ENCODE data around the gene SST. TPM values are rescaled to one million over a fixed set of nuclear protein-coding genes. Genes with fewer than 3 reads are reported as not detected.
"Not testable (repeated sequence)": the region's sequence is repeated elsewhere in the genome, so short reads cannot be mapped to it uniquely, and the experiment has no call there.

SST gene
- total and polyA plus RNA-seq, 8 donors = 91.5 to 13,953 (median 211) TPM

GRCh38 chr3:187646906-187647660 is 23.1 kb downstream of the SST start:
- intact Hi-C loops (cut with DNase I) = no loop called here
- Histone ChIP-seq H3K36me3 (no peaks in the 10 kb centered on the region), H3K4me3 (no peak overlapping the region), H3K27me3 (no peaks in the 10 kb centered on the region), H3K4me1 (no peaks in the 10 kb centered on the region), H3K27ac (no peak overlapping the region), H3K9me3 (no peaks in the 10 kb centered on the region)
- no peak for DNase-seq
- WGBS, 2 donors = 62 to 82% methylated on average over 5 of the region's 5 CpGs
- no peak for FAIRE-seq
- TF ChIP-seq CTCF (IDR thresholded peaks at IDR 0.05) = no peak
- no peak for ATAC-seq

DNA sequence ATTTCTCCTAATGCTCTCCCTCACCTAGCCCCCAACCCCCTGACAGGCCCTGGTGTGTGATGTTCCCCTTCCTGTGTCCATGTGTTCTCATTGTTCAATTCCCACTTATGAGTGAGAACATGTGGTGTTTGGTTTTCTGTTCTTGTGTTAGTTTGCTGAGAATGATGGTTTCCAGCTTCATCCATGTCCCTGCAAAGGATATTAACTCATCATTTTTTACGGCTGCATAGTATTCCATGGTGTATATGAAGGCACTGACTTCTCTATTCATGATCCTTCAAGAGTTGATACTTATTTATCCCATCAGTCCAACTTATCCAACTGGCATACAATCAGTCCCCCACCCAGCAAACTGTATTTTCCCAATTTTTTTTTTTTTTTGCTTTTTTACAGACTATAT is 24.8 kb downstream of the SST start:
- H3K4me3 ChIP-seq; H3K4me1 ChIP-seq; H3K36me3 ChIP-seq; DNase-seq; intact Hi-C loops (cut with DNase I); H3K9me3 ChIP-seq; ATAC-seq; FAIRE-seq; H3K27ac ChIP-seq; H3K27me3 ChIP-seq: not testable (repeated sequence)
- WGBS, 2 donors = 75 to 90% methylated on average over 1 of the region's 1 CpG

DNA sequence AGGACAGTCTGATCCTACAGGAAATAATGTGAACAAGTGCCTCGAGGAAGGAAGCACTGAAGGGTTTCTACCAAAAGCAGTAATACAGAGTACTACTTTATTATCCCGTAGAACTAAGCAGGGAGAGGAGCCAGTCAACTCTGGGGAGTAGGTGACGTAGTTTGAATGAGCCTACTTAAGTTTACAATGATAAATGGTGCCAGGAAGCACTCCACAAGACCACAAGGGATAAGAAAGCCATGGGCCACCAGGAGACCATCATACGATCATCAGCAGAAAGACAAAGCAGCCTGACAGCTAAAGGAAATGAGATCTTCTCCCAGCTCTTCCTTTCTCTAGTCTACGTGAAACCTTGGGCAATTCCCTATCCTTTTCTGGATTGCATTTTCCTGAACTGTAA is 27.3 kb downstream of the SST start:
- DNase-seq = no peak
- Histone ChIP-seq H3K4me3 (no peak overlapping the region), H3K27me3 (no peaks in the 10 kb centered on the region), H3K36me3 (no peaks in the 10 kb centered on the region), H3K27ac (no peak overlapping the region), H3K4me1 (no peaks in the 10 kb centered on the region), H3K9me3 (no peaks in the 10 kb centered on the region)
- FAIRE-seq = no peak
- no peak for TF ChIP-seq CTCF (IDR thresholded peaks at IDR 0.05)
- no peak for ATAC-seq
- 71 to 74% methylated on average over 5 of the region's 5 CpGs for WGBS, 2 donors
- intact Hi-C loops (cut with DNase I) = no loop called here

DNA sequence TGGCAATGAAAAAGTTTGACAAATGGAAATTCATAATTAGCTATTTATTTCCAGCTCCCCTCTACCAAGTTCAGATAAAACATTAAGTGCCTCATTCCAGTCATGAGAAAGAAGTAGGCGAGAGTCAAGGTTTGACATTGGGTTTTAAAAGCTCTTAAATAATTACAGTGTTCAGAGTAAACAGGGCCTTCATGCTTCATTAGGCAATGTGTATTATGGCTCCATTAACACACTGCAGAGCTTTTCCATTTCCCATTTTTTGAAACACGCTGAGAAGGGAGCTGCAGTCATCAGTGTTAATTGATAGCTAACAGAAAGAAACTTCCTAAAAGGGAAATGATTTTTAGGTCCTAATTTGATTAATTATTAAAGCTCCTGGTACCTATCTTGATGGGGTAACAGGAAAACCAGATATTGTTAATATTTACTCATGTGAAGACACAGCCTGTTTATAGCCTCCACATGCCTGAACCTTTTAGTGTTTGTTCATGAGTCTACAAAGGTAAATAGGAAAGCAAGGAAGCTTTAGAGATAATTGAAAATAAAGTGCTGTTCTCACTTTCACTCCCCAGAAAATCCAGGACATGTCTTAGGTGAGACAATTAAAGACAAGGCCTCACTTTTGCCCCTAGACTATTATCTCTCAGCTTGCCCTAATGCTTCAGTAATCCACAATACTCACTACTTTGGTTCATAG is 28.7 kb downstream of the SST start:
- Histone ChIP-seq H3K4me1 (no peaks in the 10 kb centered on the region), H3K27ac (no peak overlapping the region), H3K9me3 (no peaks in the 10 kb centered on the region), H3K27me3 (no peaks in the 10 kb centered on the region), H3K4me3 (no peak overlapping the region), H3K36me3 (no peaks in the 10 kb centered on the region)
- no peak for FAIRE-seq
- DNase-seq = no peak
- 53 to 68% methylated on average over 2 of the region's 2 CpGs for WGBS, 2 donors
- ATAC-seq = peak in 2 of 4 donors; percentile 63 to 86
- intact Hi-C loops (cut with DNase I) = no loop called here
- no peak for TF ChIP-seq CTCF (IDR thresholded peaks at IDR 0.05)

- H3K27me3 ChIP-seq = no peaks in the 10 kb centered on the region
- 32 to 38% methylated on average over 2 of the region's 2 CpGs for WGBS, 2 donors
Measured at GRCh38 chr3:187640569-187641059, 29.6 kb downstream of the SST start.

More at GRCh38 chr3:187640569-187641059, 29.6 kb downstream of the SST start:
- TF ChIP-seq CTCF (IDR thresholded peaks at IDR 0.05) = no peak
- no peaks in the 10 kb centered on the region for H3K4me1 ChIP-seq
- intact Hi-C loops (cut with DNase I) = no loop called here
- DNase-seq (no peak), FAIRE-seq (no peak), ATAC-seq (no peak)
- H3K4me3 ChIP-seq = no peak overlapping the region
- no peaks in the 10 kb centered on the region for H3K36me3 ChIP-seq
- no peaks in the 10 kb centered on the region for H3K9me3 ChIP-seq
- no peak overlapping the region for H3K27ac ChIP-seq
